A549 (cell line): Measurements from ENCODE around the gene SNX3.

Experiments
- CEBPB ChIP-seq, 2 experiments: fragments of >200 bp in 1 of 2; sonication (Bioruptor Twin) in 1 of 2; formaldehyde crosslinking in 1 of 2; IDR thresholded peaks; 2 replicates each; pipeline ENCODE4 v1.6.1; 2012 to 2016
- ESRRA ChIP-seq: fragments of 150-350 bp; IDR thresholded peaks from 2 replicates; pipeline ENCODE4 v1.6.1; 2014; ENCODE audit warnings: mild to moderate bottlenecking, low read length, borderline replicate concordance
- FOSL2 ChIP-seq, 2 experiments: fragments of 450-650 bp in 1 of 2; fragments of >200 bp in 1 of 2; sonication (Bioruptor Twin) in 1 of 2; formaldehyde crosslinking; IDR thresholded peaks; 2 replicates each; pipeline versions ENCODE4 v1.5.0 to v1.6.1; 2016 to 2020; ENCODE audit warnings: mild to moderate bottlenecking in 1 of 2, moderate library complexity in 1 of 2
- HDAC2 ChIP-seq: fragments of 200-600 bp; sonication (generic); IDR thresholded peaks from 2 replicates; pipeline ENCODE4 v1.6.1; 2016
- HOXB13 ChIP-seq: fragments of 250-450 bp; sonication (Bioruptor Pico); IDR thresholded peaks from 2 replicates; pipeline ENCODE4 v1.5.0; 2020; ENCODE audit warnings: low read depth, mild to moderate bottlenecking, moderate library complexity
- JUNB ChIP-seq: fragments of >200 bp; sonication (Bioruptor Twin); formaldehyde crosslinking; IDR thresholded peaks from 2 replicates; pipeline ENCODE4 v1.6.1; 2016
- KDM1A ChIP-seq: fragments of 200-600 bp; sonication (generic); IDR thresholded peaks from 2 replicates; pipeline ENCODE4 v1.6.1; 2016; ENCODE audit warnings: low read depth, mild to moderate bottlenecking
- PHF8 ChIP-seq: fragments of 200-600 bp; sonication (generic); IDR thresholded peaks from 2 replicates; pipeline ENCODE4 v1.6.1; 2016; ENCODE audit warnings: low read depth, mild to moderate bottlenecking, antibody characterized with exemption, moderate library complexity, borderline replicate concordance
- POLR2A ChIP-seq: IDR thresholded peaks from 2 replicates; pipeline ENCODE4 v1.6.1; 2012; ENCODE audit warnings: mild to moderate bottlenecking, low read length
- RAD21 ChIP-seq, 2 experiments: fragments of >200 bp in 1 of 2; sonication (Bioruptor Twin) in 1 of 2; formaldehyde crosslinking in 1 of 2; IDR thresholded peaks in 1 of 2; conservative IDR thresholded peaks in 1 of 2; 2 replicates in 1 of 2; 3 replicates in 1 of 2; pipeline ENCODE4 v1.6.1; 2012 to 2018; ENCODE audit warnings: inconsistent platforms in 1 of 2
- ZSCAN20 ChIP-seq: fragments of 250-450 bp; sonication (Bioruptor Pico); IDR thresholded peaks from 2 replicates; pipeline ENCODE4 v1.8.0; 2022; ENCODE audit warnings: mild to moderate bottlenecking, moderate library complexity
- TF ChIP-seq, protein P1 (sequence below): fragments of >200 bp; sonication (Bioruptor Twin); formaldehyde crosslinking; IDR thresholded peaks from 3 replicates; pipeline ENCODE4 v1.5.1; 2016
- TF ChIP-seq, protein P2 (sequence below): IDR thresholded peaks from 2 replicates; pipeline ENCODE4 v1.6.1; 2012
- TF ChIP-seq, protein P3 (sequence below): fragments of 450-650 bp; IDR thresholded peaks from 2 replicates; pipeline ENCODE4 v1.6.1; 2014; ENCODE audit warnings: antibody characterized with exemption

DNA sequence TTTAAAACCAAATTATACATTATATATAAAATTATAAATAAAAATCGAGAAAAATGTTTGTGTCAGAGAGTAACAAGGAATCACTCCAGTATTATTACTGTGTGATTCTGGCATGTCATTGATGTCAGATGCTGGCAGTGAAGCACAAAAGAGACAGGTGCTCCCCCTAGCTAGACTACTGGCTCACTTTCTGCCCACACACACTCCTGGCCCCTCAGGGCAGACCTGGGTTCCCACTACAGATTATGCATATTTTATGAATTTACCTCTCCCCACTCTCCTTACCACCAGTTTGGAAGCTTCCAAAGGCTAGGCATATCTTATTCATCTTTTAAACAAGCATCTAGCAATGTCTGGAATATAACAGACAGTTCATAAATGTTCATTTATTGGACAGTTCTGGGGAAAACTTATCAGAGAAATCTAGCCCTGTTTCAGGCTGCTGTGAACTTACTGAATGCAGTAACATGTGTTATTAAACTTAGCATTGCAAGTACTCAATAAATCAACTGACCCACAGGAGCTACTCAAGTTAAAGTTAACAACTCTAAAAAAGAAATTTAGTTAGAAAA lies 12.8 kb downstream of the SNX3 start:
- TF ChIP-seq POLR2A: no peak
- TF ChIP-seq, protein P1, sequence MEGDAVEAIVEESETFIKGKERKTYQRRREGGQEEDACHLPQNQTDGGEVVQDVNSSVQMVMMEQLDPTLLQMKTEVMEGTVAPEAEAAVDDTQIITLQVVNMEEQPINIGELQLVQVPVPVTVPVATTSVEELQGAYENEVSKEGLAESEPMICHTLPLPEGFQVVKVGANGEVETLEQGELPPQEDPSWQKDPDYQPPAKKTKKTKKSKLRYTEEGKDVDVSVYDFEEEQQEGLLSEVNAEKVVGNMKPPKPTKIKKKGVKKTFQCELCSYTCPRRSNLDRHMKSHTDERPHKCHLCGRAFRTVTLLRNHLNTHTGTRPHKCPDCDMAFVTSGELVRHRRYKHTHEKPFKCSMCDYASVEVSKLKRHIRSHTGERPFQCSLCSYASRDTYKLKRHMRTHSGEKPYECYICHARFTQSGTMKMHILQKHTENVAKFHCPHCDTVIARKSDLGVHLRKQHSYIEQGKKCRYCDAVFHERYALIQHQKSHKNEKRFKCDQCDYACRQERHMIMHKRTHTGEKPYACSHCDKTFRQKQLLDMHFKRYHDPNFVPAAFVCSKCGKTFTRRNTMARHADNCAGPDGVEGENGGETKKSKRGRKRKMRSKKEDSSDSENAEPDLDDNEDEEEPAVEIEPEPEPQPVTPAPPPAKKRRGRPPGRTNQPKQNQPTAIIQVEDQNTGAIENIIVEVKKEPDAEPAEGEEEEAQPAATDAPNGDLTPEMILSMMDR: 0 out of 3 replicates have a peak, but pooled peaks have one; percentile 11
- TF ChIP-seq, protein P2, sequence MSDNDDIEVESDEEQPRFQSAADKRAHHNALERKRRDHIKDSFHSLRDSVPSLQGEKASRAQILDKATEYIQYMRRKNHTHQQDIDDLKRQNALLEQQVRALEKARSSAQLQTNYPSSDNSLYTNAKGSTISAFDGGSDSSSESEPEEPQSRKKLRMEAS: no peak
- no peak for TF ChIP-seq HDAC2
- no peak for TF ChIP-seq KDM1A
- TF ChIP-seq, protein P3, sequence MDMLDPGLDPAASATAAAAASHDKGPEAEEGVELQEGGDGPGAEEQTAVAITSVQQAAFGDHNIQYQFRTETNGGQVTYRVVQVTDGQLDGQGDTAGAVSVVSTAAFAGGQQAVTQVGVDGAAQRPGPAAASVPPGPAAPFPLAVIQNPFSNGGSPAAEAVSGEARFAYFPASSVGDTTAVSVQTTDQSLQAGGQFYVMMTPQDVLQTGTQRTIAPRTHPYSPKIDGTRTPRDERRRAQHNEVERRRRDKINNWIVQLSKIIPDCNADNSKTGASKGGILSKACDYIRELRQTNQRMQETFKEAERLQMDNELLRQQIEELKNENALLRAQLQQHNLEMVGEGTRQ: no peak
- TF ChIP-seq HOXB13 (CRISPR knock-in tag): no peak
- no peak for TF ChIP-seq FOSL2 (IDR thresholded peaks at IDR 0.05)
- no peak for TF ChIP-seq FOSL2 (CRISPR knock-in tag; IDR thresholded peaks at IDR 0.05)
- no peak for TF ChIP-seq ESRRA
- TF ChIP-seq CEBPB (IDR thresholded peaks at IDR 0.05): no peak
- no peak for TF ChIP-seq RAD21 (conservative IDR thresholded peaks at IDR 0.05 in 1 of 2, IDR thresholded peaks at IDR 0.05 in 1 of 2)
- no peak for TF ChIP-seq PHF8
- no peak for TF ChIP-seq ZSCAN20 (CRISPR knock-in tag)
- TF ChIP-seq JUNB: no peak
